ENCODE results near the gene ALDH8A1. TPM values are rescaled to one million over a fixed set of nuclear protein-coding genes. Genes with fewer than 3 reads are reported as not detected.

Gene ALDH8A1
- total and polyA plus RNA-seq, 2 experiments from 2014 or later: 8.0 to 9.9 TPM

DNA sequence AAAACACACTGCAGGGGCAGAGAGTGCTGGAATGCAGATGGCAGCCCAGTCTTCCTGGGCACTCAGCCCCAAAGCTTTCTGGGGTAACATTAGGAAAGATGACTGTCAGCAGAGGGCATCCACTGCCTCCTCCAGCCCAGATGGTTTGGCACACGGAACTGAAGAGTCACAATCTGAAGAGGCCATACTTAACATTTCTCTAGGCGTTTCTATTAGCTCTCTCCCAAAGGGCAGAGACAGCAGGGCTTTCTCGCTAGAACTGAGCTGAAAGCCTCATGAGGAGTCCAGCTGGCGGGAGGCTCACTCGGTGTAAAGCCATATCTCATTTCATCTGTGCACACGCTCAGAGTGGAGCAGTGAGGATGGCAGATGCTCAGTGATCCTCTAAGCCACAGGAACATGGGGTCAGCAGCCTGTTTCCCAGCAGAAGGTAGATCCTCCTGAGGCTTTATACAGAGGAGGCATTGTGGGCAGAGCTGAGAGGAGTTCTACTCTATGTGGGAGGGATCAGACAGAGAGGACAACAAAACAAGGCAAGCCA is 28.1 kb downstream of the ALDH8A1 start:
- Histone ChIP-seq H2AFZ (no peak overlapping the region), H3K27me3 (no peaks in the 10 kb centered on the region), H3K4me3 (no peak overlapping the region), H3K4me2 (no peak overlapping the region), H3K9me2 (replicated peaks; ENCODE audit: insufficient read depth) (no peaks in the 10 kb centered on the region), H3K79me2 (no peaks in the 10 kb centered on the region), H3K36me3 (replicated peaks; ENCODE audit: insufficient read depth, low read depth) (no peaks in the 10 kb centered on the region), H4K20me1 (ENCODE audit: insufficient read depth, poor library complexity, severe bottlenecking) (no peaks in the 10 kb centered on the region), H3K9me3 (ENCODE audit: low read depth) (no peaks in the 10 kb centered on the region), H3K4me1 (ENCODE audit: insufficient read depth) (no peaks in the 10 kb centered on the region), H3K27ac (no peak overlapping the region)
- DNase-seq (ENCODE audit: low spot score): no peak
- 82% methylated on average over 6 of the region's 6 CpGs for WGBS (ENCODE audit: low lambda C conversion rate, missing lambda C conversion rate)
- TF ChIP-seq EZH2phosphoT487 (IDR thresholded peaks at IDR 0.05; ENCODE audit: low read depth, severe bottlenecking, unreplicated experiment): no peak
- TF ChIP-seq, protein P1, sequence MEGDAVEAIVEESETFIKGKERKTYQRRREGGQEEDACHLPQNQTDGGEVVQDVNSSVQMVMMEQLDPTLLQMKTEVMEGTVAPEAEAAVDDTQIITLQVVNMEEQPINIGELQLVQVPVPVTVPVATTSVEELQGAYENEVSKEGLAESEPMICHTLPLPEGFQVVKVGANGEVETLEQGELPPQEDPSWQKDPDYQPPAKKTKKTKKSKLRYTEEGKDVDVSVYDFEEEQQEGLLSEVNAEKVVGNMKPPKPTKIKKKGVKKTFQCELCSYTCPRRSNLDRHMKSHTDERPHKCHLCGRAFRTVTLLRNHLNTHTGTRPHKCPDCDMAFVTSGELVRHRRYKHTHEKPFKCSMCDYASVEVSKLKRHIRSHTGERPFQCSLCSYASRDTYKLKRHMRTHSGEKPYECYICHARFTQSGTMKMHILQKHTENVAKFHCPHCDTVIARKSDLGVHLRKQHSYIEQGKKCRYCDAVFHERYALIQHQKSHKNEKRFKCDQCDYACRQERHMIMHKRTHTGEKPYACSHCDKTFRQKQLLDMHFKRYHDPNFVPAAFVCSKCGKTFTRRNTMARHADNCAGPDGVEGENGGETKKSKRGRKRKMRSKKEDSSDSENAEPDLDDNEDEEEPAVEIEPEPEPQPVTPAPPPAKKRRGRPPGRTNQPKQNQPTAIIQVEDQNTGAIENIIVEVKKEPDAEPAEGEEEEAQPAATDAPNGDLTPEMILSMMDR (IDR thresholded peaks at IDR 0.05; ENCODE audit: poor library complexity): no peak
- TF ChIP-seq EZH2 (IDR thresholded peaks at IDR 0.05; ENCODE audit: borderline replicate concordance): no peak

DNA sequence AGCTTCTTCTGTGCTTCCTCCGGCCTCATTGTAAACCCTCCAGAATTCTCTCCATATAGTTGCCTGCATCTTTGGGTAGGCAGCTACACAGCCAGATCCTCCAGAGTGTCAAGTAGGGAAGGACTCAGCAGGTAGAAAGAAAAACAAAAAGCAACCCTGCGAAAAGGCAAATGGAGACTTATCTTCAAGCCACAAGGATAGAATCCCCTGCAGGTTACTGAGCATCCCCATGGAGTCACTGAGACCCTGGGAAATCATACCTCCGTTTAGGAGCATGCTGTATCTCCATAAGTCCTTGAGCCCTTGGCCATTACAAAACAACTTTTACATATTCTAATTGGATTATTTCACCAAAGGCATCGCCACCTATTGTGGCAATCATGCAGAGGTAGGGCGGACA is 28.6 kb downstream of the ALDH8A1 start:
- Histone ChIP-seq H3K27me3 (no peaks in the 10 kb centered on the region), H4K20me1 (ENCODE audit: insufficient read depth, poor library complexity, severe bottlenecking) (no peaks in the 10 kb centered on the region), H3K4me1 (ENCODE audit: insufficient read depth) (no peaks in the 10 kb centered on the region), H3K79me2 (no peaks in the 10 kb centered on the region), H3K27ac (no peak overlapping the region), H3K9me3 (ENCODE audit: low read depth) (no peaks in the 10 kb centered on the region), H3K9me2 (replicated peaks; ENCODE audit: insufficient read depth) (no peaks in the 10 kb centered on the region), H2AFZ (no peak overlapping the region), H3K4me2 (no peak overlapping the region), H3K4me3 (no peak overlapping the region), H3K36me3 (replicated peaks; ENCODE audit: insufficient read depth, low read depth) (no peaks in the 10 kb centered on the region)
- DNase-seq (ENCODE audit: low spot score): no peak
- WGBS (ENCODE audit: low lambda C conversion rate, missing lambda C conversion rate): 88% methylated on average over 5 of the region's 5 CpGs
- no peak for TF ChIP-seq EZH2phosphoT487 (IDR thresholded peaks at IDR 0.05; ENCODE audit: low read depth, severe bottlenecking, unreplicated experiment)

DNA sequence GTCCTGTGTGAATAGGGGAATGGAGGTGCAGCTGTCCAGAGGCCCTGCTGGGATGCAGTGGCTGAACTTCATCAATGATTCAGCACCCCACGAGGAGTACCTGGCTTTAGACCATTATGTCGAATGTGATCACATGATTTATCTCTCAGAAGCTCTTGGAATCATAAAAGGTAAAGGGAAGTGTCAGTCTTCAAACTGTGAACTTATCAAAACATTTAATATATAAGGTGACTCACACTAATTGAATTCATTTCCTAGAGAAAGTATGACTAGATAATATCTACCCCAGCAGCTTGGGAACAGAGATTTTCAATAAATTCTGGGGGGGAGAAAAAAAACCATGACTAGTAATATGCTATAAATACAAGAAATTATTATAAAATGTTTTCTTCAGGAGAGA is 29.5 kb downstream of the ALDH8A1 start:
- no peak overlapping the region for H3K4me2 ChIP-seq
- no peak overlapping the region for H2AFZ ChIP-seq
- no peak for DNase-seq (ENCODE audit: low spot score)
- no peaks in the 10 kb centered on the region for H3K79me2 ChIP-seq
- no peak overlapping the region for H3K4me3 ChIP-seq
- no peaks in the 10 kb centered on the region for H3K9me2 ChIP-seq (replicated peaks; ENCODE audit: insufficient read depth)
- H3K4me1 ChIP-seq (ENCODE audit: insufficient read depth): no peaks in the 10 kb centered on the region
- 82% methylated on average over 2 of the region's 2 CpGs for WGBS (ENCODE audit: low lambda C conversion rate, missing lambda C conversion rate)
- TF ChIP-seq EZH2phosphoT487 (IDR thresholded peaks at IDR 0.05; ENCODE audit: low read depth, severe bottlenecking, unreplicated experiment): no peak
- TF ChIP-seq, protein P1 (IDR thresholded peaks at IDR 0.05; ENCODE audit: poor library complexity): no peak
- no peak for TF ChIP-seq EZH2 (IDR thresholded peaks at IDR 0.05; ENCODE audit: borderline replicate concordance)
- no peaks in the 10 kb centered on the region for H3K36me3 ChIP-seq (replicated peaks; ENCODE audit: insufficient read depth, low read depth)
- no peaks in the 10 kb centered on the region for H3K9me3 ChIP-seq (ENCODE audit: low read depth)
- no peaks in the 10 kb centered on the region for H4K20me1 ChIP-seq (ENCODE audit: insufficient read depth, poor library complexity, severe bottlenecking)
- no peaks in the 10 kb centered on the region for H3K27me3 ChIP-seq
- no peak overlapping the region for H3K27ac ChIP-seq

DNA sequence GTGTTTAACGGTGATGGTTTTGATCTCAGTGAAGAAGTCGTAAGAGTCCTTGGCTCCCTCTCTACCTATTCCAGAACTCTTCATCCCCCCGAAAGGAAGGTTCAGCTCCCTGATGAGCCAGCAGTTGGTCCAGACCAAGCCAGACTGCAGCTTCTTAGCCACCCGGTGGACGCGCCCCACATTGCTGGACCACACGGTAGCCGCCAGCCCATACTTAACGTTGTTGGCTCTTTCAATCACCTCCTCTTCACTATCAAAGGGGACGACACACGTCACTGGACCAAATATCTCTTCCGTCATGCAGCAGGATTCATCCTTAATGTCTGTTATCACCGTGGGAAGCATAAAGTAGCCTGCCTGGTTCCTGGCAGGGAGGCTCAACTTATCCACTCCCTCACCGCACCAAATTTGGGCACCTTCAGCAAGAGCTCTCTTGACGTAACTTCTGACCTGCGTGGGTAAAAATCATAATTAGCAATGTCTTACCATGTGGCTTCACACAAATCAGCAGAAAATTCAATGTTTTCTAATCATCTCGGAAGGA is 31.4 kb downstream of the ALDH8A1 start:
- no peak overlapping the region for H2AFZ ChIP-seq
- no peaks in the 10 kb centered on the region for H3K27me3 ChIP-seq
- H3K4me3 ChIP-seq: no peak overlapping the region
- H3K9me3 ChIP-seq (ENCODE audit: low read depth): no peaks in the 10 kb centered on the region
- no peak for DNase-seq (ENCODE audit: low spot score)
- H3K27ac ChIP-seq: no peak overlapping the region
- H3K4me1 ChIP-seq (ENCODE audit: insufficient read depth): no peaks in the 10 kb centered on the region
- H3K4me2 ChIP-seq: no peak overlapping the region
- no peaks in the 10 kb centered on the region for H3K79me2 ChIP-seq
- no peaks in the 10 kb centered on the region for H4K20me1 ChIP-seq (ENCODE audit: insufficient read depth, poor library complexity, severe bottlenecking)
- 94% methylated on average over 17 of the region's 17 CpGs for WGBS (ENCODE audit: low lambda C conversion rate, missing lambda C conversion rate)
- TF ChIP-seq EZH2phosphoT487 (IDR thresholded peaks at IDR 0.05; ENCODE audit: low read depth, severe bottlenecking, unreplicated experiment) (no peak), EZH2 (IDR thresholded peaks at IDR 0.05; ENCODE audit: borderline replicate concordance) (no peak)
- TF ChIP-seq, protein P1 (IDR thresholded peaks at IDR 0.05; ENCODE audit: poor library complexity): no peak
- no peaks in the 10 kb centered on the region for H3K9me2 ChIP-seq (replicated peaks; ENCODE audit: insufficient read depth)
- H3K36me3 ChIP-seq (replicated peaks; ENCODE audit: insufficient read depth, low read depth): no peaks in the 10 kb centered on the region

All from hepatocyte (in vitro differentiated cells).